HepG2 (cell line): ENCODE results near the gene TAF13. TPM values are rescaled to one million over a fixed set of nuclear protein-coding genes. Genes with fewer than 3 reads are reported as not detected.

Experiments used
- ARHGAP35 ChIP-seq: sonication (generic); formaldehyde crosslinking; IDR thresholded peaks from 2 replicates; pipeline ENCODE4 v1.9.0; 2022; ENCODE audit warnings: mild to moderate bottlenecking, inconsistent platforms, moderate library complexity, missing genetic modification reagents, borderline replicate concordance
- BHLHE40 ChIP-seq: IDR thresholded peaks from 2 replicates; pipeline ENCODE4 v1.6.1; 2011; ENCODE audit warnings: low read length, improper control_type of control experiment
- CAMTA2 ChIP-seq: sonication (generic); formaldehyde crosslinking; IDR thresholded peaks from 2 replicates; pipeline ENCODE4 v1.4.0; 2020; ENCODE audit warnings: mild to moderate bottlenecking, missing genetic modification reagents, borderline replicate concordance
- CENPX ChIP-seq: sonication (generic); formaldehyde crosslinking; IDR thresholded peaks from 2 replicates; pipeline ENCODE4 v1.9.0; 2021; ENCODE audit warnings: mild to moderate bottlenecking, missing genetic modification reagents, moderate library complexity
- CHD2 ChIP-seq: IDR thresholded peaks from 2 replicates; pipeline ENCODE4 v1.6.1; 2011; ENCODE audit warnings: low read depth, low read length, improper control_type of control experiment
- CREB1 ChIP-seq, 2 experiments: fragments of 450-650 bp in 1 of 2; IDR thresholded peaks; 2 replicates each; pipeline ENCODE4 v1.6.1; 2016 to 2017; ENCODE audit warnings: control low read depth in 1 of 2, mild to moderate bottlenecking in 1 of 2, missing compliant biosample characterization in 1 of 2, missing genetic modification characterization in 1 of 2
- IKZF1 ChIP-seq: fragments of 450-650 bp; IDR thresholded peaks from 2 replicates; pipeline ENCODE4 v1.7.1; 2016
- IRX3 ChIP-seq: sonication (generic); formaldehyde crosslinking; IDR thresholded peaks from 2 replicates; pipeline ENCODE4 v1.8.1; 2023; ENCODE audit warnings: mild to moderate bottlenecking, low read depth, missing genetic modification reagents, borderline replicate concordance
- KDM6A ChIP-seq: IDR thresholded peaks from 2 replicates; pipeline ENCODE4 v1.6.1; 2016; ENCODE audit warnings: low read depth
- KMT2A ChIP-seq: sonication (generic); formaldehyde crosslinking; IDR thresholded peaks from 2 replicates; pipeline ENCODE4 v1.4.0; 2020; ENCODE audit warnings: missing genetic modification reagents
- MYNN ChIP-seq: sonication (generic); formaldehyde crosslinking; IDR thresholded peaks from 2 replicates; pipeline ENCODE4 v1.4.0; 2020; ENCODE audit warnings: mild to moderate bottlenecking, low read depth, missing genetic modification reagents
- NBN ChIP-seq: fragments of 450-650 bp; conservative IDR thresholded peaks from 2 replicates; pipeline ENCODE4 v1.6.1; 2017
- NCOA2 ChIP-seq: sonication (generic); formaldehyde crosslinking; IDR thresholded peaks from 2 replicates; pipeline ENCODE4 v1.8.0; 2022; ENCODE audit warnings: inconsistent platforms
- PRDM10 ChIP-seq: sonication (generic); formaldehyde crosslinking; IDR thresholded peaks from 2 replicates; pipeline ENCODE4 v1.4.0; 2020; ENCODE audit warnings: low read depth, missing genetic modification reagents
- SP1 ChIP-seq, 2 experiments: fragments of 450-650 bp in 1 of 2; sonication (generic) in 1 of 2; formaldehyde crosslinking in 1 of 2; IDR thresholded peaks; 2 replicates each; pipeline versions ENCODE4 v1.4.0 to v1.6.1; 2016 to 2020; ENCODE audit warnings: missing genetic modification reagents in 1 of 2
- SP4 ChIP-seq: sonication (generic); formaldehyde crosslinking; IDR thresholded peaks from 2 replicates; pipeline ENCODE4 v1.8.1; 2023; ENCODE audit warnings: mild to moderate bottlenecking, missing genetic modification reagents
- SRY ChIP-seq: sonication (generic); formaldehyde crosslinking; IDR thresholded peaks from 2 replicates; pipeline ENCODE4 v1.8.0; 2022; ENCODE audit warnings: mild to moderate bottlenecking, missing genetic modification reagents
- TCF12 ChIP-seq, 2 experiments: fragments of 450-650 bp in 1 of 2; sonication (generic) in 1 of 2; formaldehyde crosslinking in 1 of 2; IDR thresholded peaks; 2 replicates each; pipeline versions ENCODE4 v1.6.1 to v1.8.0; 2017 to 2022; ENCODE audit warnings: antibody characterized with exemption in 1 of 2, mild to moderate bottlenecking in 1 of 2, missing genetic modification reagents in 1 of 2, moderate library complexity in 1 of 2
- ZBTB39 ChIP-seq: sonication (generic); formaldehyde crosslinking; IDR thresholded peaks from 2 replicates; pipeline ENCODE4 v1.5.0; 2020; ENCODE audit warnings: missing genetic modification reagents
- ZFP36L1 ChIP-seq: sonication (generic); formaldehyde crosslinking; IDR thresholded peaks from 2 replicates; pipeline ENCODE4 v1.8.0; 2022; ENCODE audit warnings: mild to moderate bottlenecking, missing genetic modification reagents, moderate library complexity
- ZFX ChIP-seq: sonication (generic); formaldehyde crosslinking; IDR thresholded peaks from 2 replicates; pipeline ENCODE4 v1.4.0; 2020; ENCODE audit warnings: mild to moderate bottlenecking, low read depth, missing genetic modification reagents, moderate library complexity
- ZNF205 ChIP-seq: IDR thresholded peaks from 2 replicates; pipeline ENCODE4 v1.6.1; 2018; ENCODE audit warnings: missing biosample characterization, missing genetic modification reagents
- ZNF326 ChIP-seq: sonication (generic); formaldehyde crosslinking; IDR thresholded peaks from 2 replicates; pipeline ENCODE4 v1.4.0; 2020; ENCODE audit warnings: missing genetic modification reagents, borderline replicate concordance
- ZNF414 ChIP-seq: sonication (generic); formaldehyde crosslinking; IDR thresholded peaks from 2 replicates; pipeline ENCODE4 v1.5.0; 2020; ENCODE audit warnings: missing genetic modification reagents
- polyA plus RNA-seq, 8 experiments: library from polyadenylated mRNA; depleted of rRNA in 3 of 8; stranded (reverse) in 7 of 8; unstranded in 1 of 8; fragments of >200 nt; fragmentation: Illumina TruSeq in 4 of 8; extraction: Trizol in 4 of 8; gene quantifications; 2 replicates each; pipeline versions ENCODE4 v1.2.1 to v1.2.3, GENCODE V29; 2011 to 2016; ENCODE audit warnings: low read depth in 4 of 8, missing spikeins in 1 of 8, mixed read lengths in 1 of 8; ENCODE audit not compliant: insufficient read depth in 1 of 8
- total RNA-seq, 5 experiments: library from RNA; depleted of rRNA; stranded (reverse); fragments of >200 nt; fragmentation: Illumina TruSeq; extraction: Trizol; gene quantifications; 2 replicates each; pipeline ENCODE4 v1.2.3, GENCODE V29; 2016; ENCODE audit warnings: low read depth in 1 of 5

The TAF13 gene
- total and polyA plus RNA-seq, 2 of the 13 experiments (the other 11 are each of a cell fraction or from before 2014, with no cell fraction given): 11.5 to 36.3 TPM

GRCh38 chr1:109090196-109091077 lies 14.6 kb upstream of the TAF13 start, which contains the start of gene TMEM167B (continued):
- TF ChIP-seq BHLHE40 (no peak), SRY (no peak), ZNF414 (CRISPR knock-in tag) (no peak), TCF12 (IDR thresholded peaks at IDR 0.05) (no peak), TCF12 (CRISPR knock-in tag; IDR thresholded peaks at IDR 0.05) (0 out of 2 replicates have a peak, but pooled peaks have one; percentile 81), IKZF1 (no peak), SP4 (CRISPR knock-in tag) (peak; percentile 80; the same call in 1 of the 2 replicates), MYNN (CRISPR knock-in tag) (0 out of 2 replicates have a peak, but pooled peaks have one; percentile 66), ZBTB39 (CRISPR knock-in tag) (no peak), CENPX (no peak), NBN (no peak), KDM6A (CRISPR knock-in tag) (no peak), ZNF326 (no peak), ZNF205 (peak; percentile 88), ARHGAP35 (CRISPR knock-in tag) (peak; percentile 84; the same call in 1 of the 2 replicates), ZFX (CRISPR knock-in tag) (peak; percentile 93), ZFP36L1 (CRISPR knock-in tag) (no peak), CHD2 (no peak), CREB1 (IDR thresholded peaks at IDR 0.05) (peak; percentile 79), CREB1 (CRISPR knock-in tag; IDR thresholded peaks at IDR 0.05) (peak; percentile 88), IRX3 (CRISPR knock-in tag) (0 out of 2 replicates have a peak, but pooled peaks have one; percentile 68), KMT2A (peak; percentile 98), NCOA2 (CRISPR knock-in tag) (peak; percentile 64), PRDM10 (CRISPR knock-in tag) (peak; percentile 63; the same call in 1 of the 2 replicates), SP1 (IDR thresholded peaks at IDR 0.05) (no peak), SP1 (CRISPR knock-in tag; IDR thresholded peaks at IDR 0.05) (peak; percentile 88), CAMTA2 (CRISPR knock-in tag) (peak; percentile 86; the same call in 1 of the 2 replicates)
